ENCODE measurements around the gene STX5.

The STX5 gene

GRCh38 chr11:62858201-62858600, 26.4 kb upstream of the STX5 start:
- Histone ChIP-seq H3K27me3 (ENCODE audit: insufficient read depth, low read depth) (no peaks in the 10 kb centered on the region), H3K4me3 (IDR thresholded peaks at IDR 0.05; ENCODE audit: insufficient read depth, low read depth, low read length) (no peak overlapping the region), H3K4me1 (ENCODE audit: low read depth, poor library complexity, severe bottlenecking) (peaks cover 65% of the 10 kb centered on the region), H3K36me3 (ENCODE audit: insufficient read depth) (peaks cover 22% of the 10 kb centered on the region), H3K4me2 (peak overlapping the region; percentile 93), H2AFZ (ENCODE audit: low read depth) (no peak overlapping the region), H3K9ac (no peak overlapping the region; the same call in 1 of the 2 replicates), H4K20me1 (ENCODE audit: insufficient read depth) (peaks cover 20% of the 10 kb centered on the region), H3K27ac (peak overlapping the region; percentile 96; the same call in 1 of the 2 replicates), H3K79me2 (ENCODE audit: insufficient read depth, low read depth) (peaks cover 88% of the 10 kb centered on the region)
- TF ChIP-seq CTCF (conservative IDR thresholded peaks at IDR 0.05; ENCODE audit: low read depth, low read length), result no peak

GRCh38 chr11:62857541-62857982, 25.7 kb upstream of the STX5 start:
- H2AFZ ChIP-seq (ENCODE audit: low read depth), result no peak overlapping the region; the same call in 1 of the 2 replicates

GRCh38 chr11:62856333-62856895, 24.6 kb upstream of the STX5 start:
- Histone ChIP-seq H3K27ac (peak overlapping the region; percentile 96), H3K9ac (peak overlapping the region; percentile 99), H3K4me2 (peak overlapping the region; percentile 93; the same call in 1 of the 2 replicates), H3K4me3 (IDR thresholded peaks at IDR 0.05; ENCODE audit: insufficient read depth, low read depth, low read length) (peak overlapping the region; percentile 7), H3K36me3 (ENCODE audit: insufficient read depth) (peaks cover 28% of the 10 kb centered on the region), H2AFZ (ENCODE audit: low read depth) (peak overlapping the region; percentile 35), H3K27me3 (ENCODE audit: insufficient read depth, low read depth) (no peaks in the 10 kb centered on the region), H4K20me1 (ENCODE audit: insufficient read depth) (peaks cover 27% of the 10 kb centered on the region), H3K4me1 (ENCODE audit: low read depth, poor library complexity, severe bottlenecking) (peaks cover 65% of the 10 kb centered on the region), H3K79me2 (ENCODE audit: insufficient read depth, low read depth) (peaks cover 84% of the 10 kb centered on the region)
- TF ChIP-seq CTCF (conservative IDR thresholded peaks at IDR 0.05; ENCODE audit: low read depth, low read length), result no peak

More at GRCh38 chr11:62857541-62857982, 25.7 kb upstream of the STX5 start:
- Histone ChIP-seq H3K27ac (peak overlapping the region; percentile 96; the same call in 1 of the 2 replicates), H3K79me2 (ENCODE audit: insufficient read depth, low read depth) (peaks cover 88% of the 10 kb centered on the region), H3K4me3 (IDR thresholded peaks at IDR 0.05; ENCODE audit: insufficient read depth, low read depth, low read length) (no peak overlapping the region), H3K27me3 (ENCODE audit: insufficient read depth, low read depth) (no peaks in the 10 kb centered on the region), H3K4me2 (peak overlapping the region; percentile 93), H3K9ac (peak overlapping the region; percentile 99), H3K36me3 (ENCODE audit: insufficient read depth) (peaks cover 28% of the 10 kb centered on the region), H3K4me1 (ENCODE audit: low read depth, poor library complexity, severe bottlenecking) (peaks cover 65% of the 10 kb centered on the region), H4K20me1 (ENCODE audit: insufficient read depth) (peaks cover 24% of the 10 kb centered on the region)
- no peak for TF ChIP-seq CTCF (conservative IDR thresholded peaks at IDR 0.05; ENCODE audit: low read depth, low read length)

- Histone ChIP-seq H3K79me2 (ENCODE audit: insufficient read depth, low read depth) (peaks cover 80% of the 10 kb centered on the region), H3K4me2 (peak overlapping the region; percentile 93), H3K36me3 (ENCODE audit: insufficient read depth) (peaks cover 28% of the 10 kb centered on the region), H3K27ac (peak overlapping the region; percentile 96), H3K27me3 (ENCODE audit: insufficient read depth, low read depth) (no peaks in the 10 kb centered on the region), H2AFZ (ENCODE audit: low read depth) (peak overlapping the region; percentile 35), H3K9ac (peak overlapping the region; percentile 99), H4K20me1 (ENCODE audit: insufficient read depth) (peaks cover 27% of the 10 kb centered on the region), H3K4me3 (IDR thresholded peaks at IDR 0.05; ENCODE audit: insufficient read depth, low read depth, low read length) (peak overlapping the region; percentile 75), H3K4me1 (ENCODE audit: low read depth, poor library complexity, severe bottlenecking) (peaks cover 61% of the 10 kb centered on the region)
- no peak for TF ChIP-seq CTCF (conservative IDR thresholded peaks at IDR 0.05; ENCODE audit: low read depth, low read length)
These were observed 23.9 kb upstream of the STX5 start for GRCh38 chr11:62855571-62856332.
